Endothelial cell of umbilical vein (primary cell): ENCODE measurements around the gene CALN1.

Source experiments
- CTCF ChIP-seq, 2 donors: IDR thresholded peaks; 1 replicate in 1 of 2; 2 replicates in 1 of 2; pipeline ENCODE4 v1.5.1; 2011; ENCODE audit warnings: low read length in 2 of 2, mild to moderate bottlenecking in 2 of 2, moderate library complexity in 2 of 2, control low read depth in 1 of 2, inconsistent platforms in 1 of 2, low read depth in 1 of 2; ENCODE audit not compliant: insufficient read depth in 1 of 2; ENCODE audit errors: extremely low read depth in 1 of 2
- FOS ChIP-seq: IDR thresholded peaks from 2 replicates; pipeline ENCODE4 v1.6.1; 2011; ENCODE audit warnings: mild to moderate bottlenecking, low read length, moderate library complexity, borderline replicate concordance; ENCODE audit not compliant: insufficient read depth
- MAX ChIP-seq: IDR thresholded peaks from 2 replicates; pipeline ENCODE4 v1.6.1; 2011; ENCODE audit not compliant: insufficient read depth, insufficient read length

GRCh38 chr7:71800321-71800720, 611.8 kb downstream of the CALN1 start:
- no peak for TF ChIP-seq CTCF (IDR thresholded peaks at IDR 0.05; ENCODE audit: extremely low read depth in 1 of 2, insufficient read depth in 1 of 2, low read depth in 1 of 2, low read length in 2 of 2)
- TF ChIP-seq FOS = no peak
- no peak for TF ChIP-seq MAX
